HCT116 (cell line): ENCODE results near the gene MYOF. TPM values are rescaled to one million over a fixed set of nuclear protein-coding genes. Genes with fewer than 3 reads are reported as not detected.

Source experiments
- ATAC-seq: fragments of 200-7000 bp; cut with Tn5 transposase; 2 replicates; pipeline ENCODE4 v1.9.1; 2020; ENCODE audit warnings: mild to moderate bottlenecking, moderate library complexity
- BruUV-seq: library from RNA; stranded (reverse); fragments of 400-500 nt; replicated peaks from 2 replicates; lab custom pipeline; 2021; lab: Mats Ljungman, UMichigan
- CTCF ChIA-PET: fragments of 300-600 bp; sonication (Branson Sonifier 250); formaldehyde crosslinking; loops from one replicate; lab custom pipeline; 2021; ENCODE audit warnings: antibody characterized with exemption; lab: Charles Lee
- POLR2A ChIA-PET: fragments of 300-600, 350-600 bp; sonication (Branson Sonifier 250); formaldehyde crosslinking; loops from one replicate; lab custom pipeline; 2021; ENCODE audit warnings: antibody characterized with exemption; lab: Charles Lee
- RAD21 ChIA-PET, 2 experiments: fragments of 300-600 bp; sonication (Branson Sonifier 250); formaldehyde crosslinking; loops; one replicate each; lab custom pipeline; 2023; ENCODE audit warnings: low total read pairs in 2 of 2; ENCODE audit not compliant: uncharacterized antibody in 2 of 2, unreplicated experiment in 2 of 2, low non-redundant PET in 1 of 2; lab: Charles Lee
- DNase-seq: peaks from one replicate; pipeline ENCODE4 v3.0.0-alpha.2; 2010; ENCODE audit warnings: low read depth, low spot score
- H2AFZ ChIP-seq: fragments of 200-600 bp; shearing (Covaris generic), sonication (generic); 2 replicates; pipeline ENCODE4 v1.6.1; 2017; ENCODE audit warnings: low read depth, mixed run types, mixed read lengths, antibody characterized with exemption, low read length; ENCODE audit not compliant: poor library complexity, severe bottlenecking
- H3K27ac ChIP-seq: 2 replicates; pipeline ENCODE4 v1.5.1; 2012; ENCODE audit warnings: low read depth, low read length
- H3K27me3 ChIP-seq: fragments of 200-600 bp; sonication (generic); 2 replicates; pipeline ENCODE4 v1.6.1; 2016; ENCODE audit warnings: mixed run types, low read length, mixed read lengths; ENCODE audit not compliant: insufficient read depth
- H3K36me3 ChIP-seq, 2 experiments: fragments of 200-500 bp in 1 of 2; fragments of 200-600 bp in 1 of 2; sonication (Bioruptor generic) in 1 of 2; sonication (generic) in 1 of 2; 2 replicates each; pipeline versions ENCODE4 v1.5.1 to v1.6.1; 2014 to 2016; ENCODE audit warnings: low read length in 2 of 2, inconsistent platforms in 1 of 2, mixed read lengths in 1 of 2, mixed run types in 1 of 2; ENCODE audit not compliant: insufficient read depth in 2 of 2, control insufficient read depth in 1 of 2
- H3K4me1 ChIP-seq, 2 experiments: fragments of 200-600 bp in 1 of 2; sonication (generic) in 1 of 2; 2 replicates each; pipeline versions ENCODE4 v1.5.1 to v1.6.1; 2012 to 2017; ENCODE audit warnings: low read length in 2 of 2, inconsistent platforms in 1 of 2, mild to moderate bottlenecking in 1 of 2, mixed read lengths in 1 of 2, mixed run types in 1 of 2, moderate library complexity in 1 of 2; ENCODE audit not compliant: insufficient read depth in 2 of 2, control insufficient read depth in 1 of 2
- H3K4me2 ChIP-seq: fragments of 200-600 bp; sonication (generic); 2 replicates; pipeline ENCODE4 v1.6.1; 2017; ENCODE audit warnings: mixed run types, low read length, mixed read lengths
- H3K4me3 ChIP-seq, 2 experiments: fragments of 200-600 bp in 1 of 2; sonication (generic) in 1 of 2; replicated peaks in 1 of 2; 2 replicates each; pipeline ENCODE4 v1.5.1; 2011 to 2016; ENCODE audit warnings: low read length in 2 of 2, control low read depth in 1 of 2, low read depth in 1 of 2, mild to moderate bottlenecking in 1 of 2, mixed read lengths in 1 of 2, mixed run types in 1 of 2
- H3K79me2 ChIP-seq: fragments of 200-600 bp; sonication (generic); 2 replicates; pipeline ENCODE4 v1.6.1; 2017; ENCODE audit warnings: mild to moderate bottlenecking, mixed run types, low read length, moderate library complexity, mixed read lengths; ENCODE audit not compliant: insufficient read depth
- H3K9ac ChIP-seq: fragments of 200-600 bp; sonication (generic); 2 replicates; pipeline ENCODE4 v1.6.1; 2016; ENCODE audit warnings: low read length, mixed read lengths
- H3K9me2 ChIP-seq: fragments of 200-600 bp; sonication (generic), shearing (Covaris generic); 2 replicates; pipeline ENCODE4 v1.6.1; 2017; ENCODE audit warnings: mixed run types, mild to moderate bottlenecking, moderate library complexity; ENCODE audit not compliant: insufficient read depth
- H3K9me3 ChIP-seq, 2 experiments: fragments of 200-500 bp in 1 of 2; fragments of 200-600 bp in 1 of 2; sonication (Bioruptor generic) in 1 of 2; sonication (generic) in 1 of 2; 2 replicates each; pipeline ENCODE4 v1.6.1; 2014 to 2017; ENCODE audit warnings: low read length in 2 of 2, mixed read lengths in 2 of 2, inconsistent platforms in 1 of 2, low read depth in 1 of 2, mild to moderate bottlenecking in 1 of 2, mixed run types in 1 of 2, moderate library complexity in 1 of 2; ENCODE audit not compliant: control insufficient read depth in 1 of 2, insufficient read depth in 1 of 2
- H4K20me1 ChIP-seq: fragments of 200-600 bp; sonication (generic), shearing (Covaris generic); 2 replicates; pipeline ENCODE4 v1.6.1; 2017; ENCODE audit warnings: mixed run types, mild to moderate bottlenecking, moderate library complexity; ENCODE audit not compliant: insufficient read depth
- EZH2phosphoT487 ChIP-seq: fragments of 200-600 bp; IDR thresholded peaks from 2 replicates; pipeline ENCODE4 v1.6.1; 2018; ENCODE audit warnings: antibody characterized with exemption, borderline replicate concordance
- JUND ChIP-seq: IDR thresholded peaks from 2 replicates; pipeline ENCODE4 v1.6.1; 2012
- SP1 ChIP-seq: IDR thresholded peaks from 2 replicates; pipeline ENCODE4 v1.6.1; 2012; ENCODE audit warnings: low read depth
- intact Hi-C: fragments of 100-400 bp; cut with micrococcal nuclease; formaldehyde crosslinking; loops from 2 replicates; pipeline ENCODE4 v1.10.0; 2022
- total RNA-seq: library from RNA; stranded (reverse); gene quantifications from one replicate; pipeline ENCODE4 v1.2.1, GENCODE V29; 2021; ENCODE audit not compliant: unreplicated experiment
- TF ChIP-seq, protein P1 (sequence below): IDR thresholded peaks from 2 replicates; pipeline ENCODE4 v1.6.1; 2011; ENCODE audit warnings: mild to moderate bottlenecking, low read length, moderate library complexity; ENCODE audit not compliant: insufficient replicate concordance; ENCODE audit errors: extremely low read depth

Gene MYOF
- total RNA-seq, 1 experiment from 2014 or later, result 250 TPM

GRCh38 chr10:93334901-93335327 lies 147.2 kb downstream of the MYOF start (continued):
- TF ChIP-seq, protein P1, sequence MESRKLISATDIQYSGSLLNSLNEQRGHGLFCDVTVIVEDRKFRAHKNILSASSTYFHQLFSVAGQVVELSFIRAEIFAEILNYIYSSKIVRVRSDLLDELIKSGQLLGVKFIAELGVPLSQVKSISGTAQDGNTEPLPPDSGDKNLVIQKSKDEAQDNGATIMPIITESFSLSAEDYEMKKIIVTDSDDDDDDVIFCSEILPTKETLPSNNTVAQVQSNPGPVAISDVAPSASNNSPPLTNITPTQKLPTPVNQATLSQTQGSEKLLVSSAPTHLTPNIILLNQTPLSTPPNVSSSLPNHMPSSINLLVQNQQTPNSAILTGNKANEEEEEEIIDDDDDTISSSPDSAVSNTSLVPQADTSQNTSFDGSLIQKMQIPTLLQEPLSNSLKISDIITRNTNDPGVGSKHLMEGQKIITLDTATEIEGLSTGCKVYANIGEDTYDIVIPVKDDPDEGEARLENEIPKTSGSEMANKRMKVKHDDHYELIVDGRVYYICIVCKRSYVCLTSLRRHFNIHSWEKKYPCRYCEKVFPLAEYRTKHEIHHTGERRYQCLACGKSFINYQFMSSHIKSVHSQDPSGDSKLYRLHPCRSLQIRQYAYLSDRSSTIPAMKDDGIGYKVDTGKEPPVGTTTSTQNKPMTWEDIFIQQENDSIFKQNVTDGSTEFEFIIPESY, result no peak
- TF ChIP-seq EZH2phosphoT487, result no peak
- TF ChIP-seq, all 23 proteins: peak for 9

DNA sequence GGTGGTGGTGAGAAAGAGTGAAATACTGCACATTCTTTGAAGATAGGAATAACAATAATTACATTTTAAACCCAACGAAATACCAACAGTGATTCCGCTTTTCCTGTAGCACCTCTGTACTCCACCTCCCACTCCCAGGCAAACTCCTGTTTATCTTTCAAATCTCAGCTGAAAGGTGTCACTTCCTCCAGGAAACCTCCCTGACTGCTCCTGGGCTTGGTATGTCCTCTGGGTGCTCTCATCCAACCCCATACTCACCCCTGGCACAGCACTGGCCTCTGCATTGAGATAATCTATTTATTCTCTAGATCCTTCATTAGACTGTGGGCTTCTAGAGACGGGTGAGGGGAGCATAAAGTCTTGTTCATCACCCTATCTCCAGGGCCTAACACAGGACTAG lies 148.0 kb downstream of the MYOF start:
- no peaks in the 10 kb centered on the region; the same call in 1 of the 2 replicates for H3K79me2 ChIP-seq
- intact Hi-C loops, result no loop called here
- H3K27ac ChIP-seq, result peak overlapping the region; percentile 64; the same call in 1 of the 2 replicates
- peaks cover 53 to 70% of the 10 kb centered on the region in 2 experiments; a peak in 3 of 4 replicates for H3K36me3 ChIP-seq
- peak overlapping the region; percentile 32 for H3K9ac ChIP-seq
- no peak overlapping the region for H2AFZ ChIP-seq
- H3K9me2 ChIP-seq, result no peaks in the 10 kb centered on the region
- H3K4me1 ChIP-seq, result peaks cover 21 to 44% of the 10 kb centered on the region in 2 experiments
- H3K4me2 ChIP-seq, result peak overlapping the region; percentile 58
- ATAC-seq, result no peak
- 0 out of 2 replicates have a peak, but pooled peaks cover 3% of the 10 kb centered on the region for H4K20me1 ChIP-seq
- no peak for DNase-seq
- TF ChIP-seq SP1 (no peak), EZH2phosphoT487 (no peak), JUND (no peak)
- H3K4me3 ChIP-seq, result no peak overlapping the region
- no peaks in the 10 kb centered on the region for H3K9me3 ChIP-seq
- ChIA-PET RAD21 (no interaction called here), POLR2A (no interaction called here), CTCF (no interaction called here)
- no TSS peak for BruUV-seq
- no peaks in the 10 kb centered on the region for H3K27me3 ChIP-seq
